A549 (cell line): ENCODE measurements around the gene CNOT11. TPM values are rescaled to one million over a fixed set of nuclear protein-coding genes. Genes with fewer than 3 reads are reported as not detected.

ENCODE experiments used
- ATAC-seq, 2 experiments: fragments of 200-7000 bp in 1 of 2; fragments of >200 bp in 1 of 2; cut with Nextera tagmentation in 1 of 2; cut with Tn5 transposase in 1 of 2; 3 replicates each; pipeline versions ENCODE4 v1.8.0 to v1.9.1; 2018 to 2020; ENCODE audit warnings: mild to moderate bottlenecking in 1 of 2, moderate library complexity in 1 of 2
- CTCF ChIA-PET: fragments of 300-600 bp; sonication (Branson Sonifier 250); formaldehyde crosslinking; extraction: SDS; loops from one replicate; lab custom pipeline; 2021; ENCODE audit warnings: antibody characterized with exemption, inconsistent platforms; lab: Yijun Ruan, JAX
- POLR2A ChIA-PET: fragments of 350-600 bp; formaldehyde crosslinking; extraction: SDS; loops from one replicate; lab custom pipeline; 2021; ENCODE audit warnings: antibody characterized with exemption, inconsistent platforms; lab: Yijun Ruan, JAX
- DNase-seq, 2 experiments: peaks; one replicate each; pipeline versions ENCODE4 v3.0.0 to v3.0.0-alpha.2; 2011 to 2016; ENCODE audit warnings: low read depth in 1 of 2, low spot score in 1 of 2
- FAIRE-seq: peaks from 2 replicates; lab custom pipeline; 2011; peaks lifted over from hg19 to GRCh38; lab: Jason Lieb, UNC
- H3K27ac ChIP-seq, 2 experiments: fragments of >200 bp; sonication (Bioruptor Twin); formaldehyde crosslinking; 3 replicates each; pipeline ENCODE4 v1.5.1; 2016 to 2017
- H3K4me1 ChIP-seq: fragments of >200 bp; sonication (Bioruptor Twin); formaldehyde crosslinking; 3 replicates; pipeline ENCODE4 v1.6.1; 2016
- H3K4me2 ChIP-seq: fragments of >200 bp; sonication (Bioruptor Twin); formaldehyde crosslinking; 3 replicates; pipeline ENCODE4 v1.6.1; 2016
- H3K4me3 ChIP-seq: fragments of >200 bp; sonication (Bioruptor Twin); formaldehyde crosslinking; 3 replicates; pipeline ENCODE4 v1.5.1; 2016
- H3K9me3 ChIP-seq: fragments of >200 bp; sonication (Bioruptor Twin); formaldehyde crosslinking; 3 replicates; pipeline ENCODE4 v1.6.1; 2016
- ATOH8 ChIP-seq: fragments of 250-450 bp; sonication (Bioruptor Pico); IDR thresholded peaks from 2 replicates; pipeline ENCODE4 v1.5.0; 2020; ENCODE audit warnings: low read depth, mild to moderate bottlenecking, moderate library complexity
- BCL3 ChIP-seq: fragments of >200 bp; sonication (Bioruptor Twin); formaldehyde crosslinking; IDR thresholded peaks from 3 replicates; pipeline ENCODE4 v1.6.1; 2016
- CEBPB ChIP-seq, 2 experiments: fragments of >200 bp in 1 of 2; sonication (Bioruptor Twin) in 1 of 2; formaldehyde crosslinking in 1 of 2; IDR thresholded peaks; 2 replicates each; pipeline ENCODE4 v1.6.1; 2012 to 2016
- GATA3 ChIP-seq: IDR thresholded peaks from 2 replicates; pipeline ENCODE4 v1.6.1; 2012; ENCODE audit warnings: borderline replicate concordance
- HOXB5 ChIP-seq: fragments of 250-450 bp; sonication (Bioruptor Pico); IDR thresholded peaks from 2 replicates; pipeline ENCODE4 v1.5.0; 2020; ENCODE audit warnings: mild to moderate bottlenecking, moderate library complexity
- JUN ChIP-seq, 2 experiments: fragments of >200 bp; sonication (Bioruptor Twin); formaldehyde crosslinking; IDR thresholded peaks; 2 replicates in 1 of 2; 3 replicates in 1 of 2; pipeline ENCODE4 v1.6.1; 2016 to 2017
- JUNB ChIP-seq: fragments of >200 bp; sonication (Bioruptor Twin); formaldehyde crosslinking; IDR thresholded peaks from 2 replicates; pipeline ENCODE4 v1.6.1; 2016
- MAX ChIP-seq: IDR thresholded peaks from 2 replicates; pipeline ENCODE4 v1.6.1; 2012
- MYC ChIP-seq: IDR thresholded peaks from 2 replicates; pipeline ENCODE4 v1.6.1; 2012; ENCODE audit warnings: mild to moderate bottlenecking, inconsistent platforms, low read length, improper control_type of control experiment, borderline replicate concordance
- NFE2L2 ChIP-seq: fragments of 150-350 bp; conservative IDR thresholded peaks from 2 replicates; pipeline ENCODE4 v1.6.1; 2014; ENCODE audit warnings: low read length
- PHF8 ChIP-seq: fragments of 200-600 bp; sonication (generic); IDR thresholded peaks from 2 replicates; pipeline ENCODE4 v1.6.1; 2016; ENCODE audit warnings: low read depth, mild to moderate bottlenecking, antibody characterized with exemption, moderate library complexity, borderline replicate concordance
- POLR2A ChIP-seq: IDR thresholded peaks from 2 replicates; pipeline ENCODE4 v1.6.1; 2012; ENCODE audit warnings: mild to moderate bottlenecking, low read length
- RARB ChIP-seq: fragments of 250-450 bp; sonication (Bioruptor Pico); IDR thresholded peaks from 2 replicates; pipeline ENCODE4 v1.8.0; 2021; ENCODE audit warnings: mild to moderate bottlenecking, moderate library complexity
- RCOR1 ChIP-seq: fragments of 150-350 bp; IDR thresholded peaks from 2 replicates; pipeline ENCODE4 v1.6.1; 2014; ENCODE audit warnings: antibody characterized with exemption, low read length, low read depth
- REST ChIP-seq: fragments of 200-600 bp; sonication (generic); IDR thresholded peaks from 2 replicates; pipeline ENCODE4 v1.6.1; 2016; ENCODE audit warnings: antibody characterized with exemption, mild to moderate bottlenecking, moderate library complexity
- RNF2 ChIP-seq: fragments of 200-600 bp; sonication (generic); IDR thresholded peaks from 2 replicates; pipeline ENCODE4 v1.6.1; 2016; ENCODE audit warnings: low read depth, mild to moderate bottlenecking, antibody characterized with exemption, moderate library complexity, borderline replicate concordance
- SMC3 ChIP-seq: fragments of >200 bp; sonication (Bioruptor Twin); formaldehyde crosslinking; IDR thresholded peaks from 3 replicates; pipeline ENCODE4 v1.6.1; 2018; ENCODE audit warnings: inconsistent platforms
- ZSCAN20 ChIP-seq: fragments of 250-450 bp; sonication (Bioruptor Pico); IDR thresholded peaks from 2 replicates; pipeline ENCODE4 v1.8.0; 2022; ENCODE audit warnings: mild to moderate bottlenecking, moderate library complexity
- WGBS: methylation state at CpG from one replicate; pipeline ENCODE4 v1.1.6; 2017; ENCODE audit errors: missing lambda C conversion rate; 5-methylcytosine and 5-hydroxymethylcytosine counted together
- polyA plus RNA-seq, 4 experiments: library from polyadenylated mRNA; depleted of rRNA in 3 of 4; stranded (reverse); fragments of >200 nt; fragmentation: RNase III in 1 of 4; extraction: RNeasy Plus Mini Kit Qiagen cat#74134 plus additional on column Dnase treatment in 1 of 4; gene quantifications; 2 replicates in 3 of 4; 3 replicates in 1 of 4; pipeline ENCODE4 v1.2.3, GENCODE V29; 2011 to 2017
- TF ChIP-seq, protein P1 (sequence below): IDR thresholded peaks from 2 replicates; pipeline ENCODE4 v1.6.1; 2012; ENCODE audit warnings: low read depth, borderline replicate concordance
- TF ChIP-seq, protein P2 (sequence below): IDR thresholded peaks from 2 replicates; pipeline ENCODE4 v1.6.1; 2012

Gene CNOT11
- polyA plus RNA-seq, 2 of the 4 experiments (the other 2 are of a cell fraction) = 35.8 to 76.7 TPM

DNA sequence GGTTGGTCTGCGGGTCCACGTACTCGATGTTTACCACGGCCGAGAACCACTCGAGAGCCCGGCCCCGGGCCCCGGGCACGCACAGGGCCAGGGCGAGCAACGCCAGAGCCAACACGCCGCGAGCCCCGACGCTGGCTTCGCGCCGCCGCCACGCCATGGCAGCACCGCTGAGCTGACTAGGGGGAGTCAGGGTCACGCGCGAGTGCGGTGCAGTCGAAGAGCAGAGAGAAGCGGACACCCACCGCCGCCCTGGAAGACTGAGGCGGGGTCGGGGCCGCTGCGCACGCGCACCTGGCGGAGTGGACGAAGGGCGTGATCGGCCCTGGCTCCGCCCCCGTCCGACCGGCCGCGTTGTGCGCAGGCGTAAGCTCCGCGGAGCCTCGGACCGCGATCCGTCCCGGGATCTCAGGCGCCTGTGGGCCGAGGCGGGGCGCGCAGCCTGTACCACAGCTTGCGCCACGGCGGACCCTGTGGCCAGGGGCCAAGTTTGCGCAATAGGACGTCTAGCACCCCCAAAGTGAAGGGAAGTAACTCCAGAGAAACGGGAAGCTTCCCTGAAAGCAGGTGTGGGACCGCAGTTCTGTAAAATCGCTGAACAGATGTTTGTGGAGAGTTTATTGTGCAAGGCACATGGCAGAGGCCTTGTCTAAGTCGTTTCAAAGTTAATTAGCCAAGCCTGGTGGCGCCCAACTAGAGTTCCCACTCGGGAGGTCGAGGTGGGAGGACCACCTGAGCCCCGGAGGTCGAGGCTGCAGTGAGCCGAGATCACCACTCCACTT, 55.9 kb downstream of the CNOT11 start, which contains the start of gene RNF149:
TSS of gene RNF149 (minus strand) at position 270 of the 779 bp plus-strand sequence. CDS start at position 157, 113 bp downstream.
- FAIRE-seq (no peak), DNase-seq (peak; percentile 91 to 95), ATAC-seq (peak; percentile 95 to 96)
- ChIA-PET CTCF (interaction anchor here (0.8 to 1.7 kb wide), 4 partner anchors 31 to 111 kb away, joined by 3 to 6 read pairs (median 4); partner anchors contain the start of gene CREG2), POLR2A (interaction anchor here (0.6 to 2.1 kb wide), 10 partner anchors 9 to 746 kb away, joined by 3 to 6 read pairs (median 3); partner anchors contain the start of genes CNOT11 and PDCL3)
- Histone ChIP-seq H3K9me3 (no peaks in the 10 kb centered on the region), H3K27ac (peak within 1 kb of the TSS; percentile 83 to 92), H3K4me2 (peak within 1 kb of the TSS; percentile 85), H3K4me1 (peaks cover 34% of the 10 kb centered on the region), H3K4me3 (peak within 1 kb of the TSS; percentile 75)
- TF ChIP-seq RNF2 (peak; percentile 52; the same call in 1 of the 2 replicates), ZSCAN20 (no peak), GATA3 (no peak; the same call in 1 of the 2 replicates), HOXB5 (CRISPR knock-in tag) (0 out of 2 replicates have a peak, but pooled peaks have one; percentile 54), POLR2A (peak; percentile 87), RARB (CRISPR knock-in tag) (no peak), NFE2L2 (no peak), BCL3 (peak; percentile 78; the same call in 2 of the 3 replicates), PHF8 (peak; percentile 49), MAX (peak; percentile 81), SMC3 (0 out of 3 replicates have a peak, but pooled peaks have one; percentile 7), ATOH8 (peak; percentile 76; the same call in 1 of the 2 replicates), REST (no peak), CEBPB (IDR thresholded peaks at IDR 0.05) (peak; percentile 93 to 98), MYC (peak; percentile 57; the same call in 1 of the 2 replicates), RCOR1 (no peak), JUN (IDR thresholded peaks at IDR 0.05) (peak in 1 of 2 experiments; percentile 77; a peak in 2 of 5 replicates), JUNB (no peak)
- TF ChIP-seq, protein P1, sequence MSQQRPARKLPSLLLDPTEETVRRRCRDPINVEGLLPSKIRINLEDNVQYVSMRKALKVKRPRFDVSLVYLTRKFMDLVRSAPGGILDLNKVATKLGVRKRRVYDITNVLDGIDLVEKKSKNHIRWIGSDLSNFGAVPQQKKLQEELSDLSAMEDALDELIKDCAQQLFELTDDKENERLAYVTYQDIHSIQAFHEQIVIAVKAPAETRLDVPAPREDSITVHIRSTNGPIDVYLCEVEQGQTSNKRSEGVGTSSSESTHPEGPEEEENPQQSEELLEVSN = peak; percentile 76
- TF ChIP-seq, protein P2, sequence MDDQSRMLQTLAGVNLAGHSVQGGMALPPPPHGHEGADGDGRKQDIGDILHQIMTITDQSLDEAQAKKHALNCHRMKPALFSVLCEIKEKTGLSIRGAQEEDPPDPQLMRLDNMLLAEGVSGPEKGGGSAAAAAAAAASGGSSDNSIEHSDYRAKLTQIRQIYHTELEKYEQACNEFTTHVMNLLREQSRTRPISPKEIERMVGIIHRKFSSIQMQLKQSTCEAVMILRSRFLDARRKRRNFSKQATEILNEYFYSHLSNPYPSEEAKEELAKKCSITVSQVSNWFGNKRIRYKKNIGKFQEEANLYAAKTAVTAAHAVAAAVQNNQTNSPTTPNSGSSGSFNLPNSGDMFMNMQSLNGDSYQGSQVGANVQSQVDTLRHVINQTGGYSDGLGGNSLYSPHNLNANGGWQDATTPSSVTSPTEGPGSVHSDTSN = peak; percentile 9; the same call in 1 of the 2 replicates
- WGBS = 8% methylated on average over 20 of the region's 76 CpGs
